GM13977 (cell line): ENCODE measurements around the gene SPATS2L.

ENCODE experiments used
- DNase-seq: peaks from one replicate; pipeline ENCODE4 v3.0.0; 2012; ENCODE audit warnings: low spot score
- CTCF ChIP-seq: IDR thresholded peaks from 2 replicates; pipeline ENCODE4 v1.5.1; 2012; ENCODE audit warnings: mild to moderate bottlenecking, control low read depth; ENCODE audit not compliant: insufficient read depth; ENCODE audit errors: extremely low read depth, missing control alignments
- in situ Hi-C: fragments of 300-500 bp; cut with MboI; formaldehyde crosslinking; loops from one replicate; pipeline ENCODE4 v1.12.0; 2022; ENCODE audit warnings: low sequenced_read_pairs, low pct_unique_long_range_greater_than_20kb, mixed read lengths, inconsistent platforms; ENCODE audit not compliant: unreplicated experiment

The SPATS2L gene

GRCh38 chr2:200438251-200438650, 131.8 kb downstream of the SPATS2L start:
- in situ Hi-C loops, result no loop called here
- no peak for DNase-seq
- TF ChIP-seq CTCF, result no peak

- in situ Hi-C loops, result no loop called here
- no peak for TF ChIP-seq CTCF
- DNase-seq, result no peak
Measured at GRCh38 chr2:200438846-200439245, 132.4 kb downstream of the SPATS2L start.

GRCh38 chr2:200439981-200440380, 133.5 kb downstream of the SPATS2L start:
- TF ChIP-seq CTCF, result no peak
- in situ Hi-C loops, result no loop called here
- no peak for DNase-seq

GRCh38 chr2:200442471-200442870, 136.0 kb downstream of the SPATS2L start:
- no peak for DNase-seq
- TF ChIP-seq CTCF, result no peak
- in situ Hi-C loops, result no loop called here

GRCh38 chr2:200443376-200443775, 136.9 kb downstream of the SPATS2L start:
- TF ChIP-seq CTCF, result no peak
- no peak for DNase-seq
- in situ Hi-C loops, result no loop called here

- no peak for TF ChIP-seq CTCF
- in situ Hi-C loops, result no loop called here
- no peak for DNase-seq
Measured at GRCh38 chr2:200443916-200444315, 137.4 kb downstream of the SPATS2L start.

GRCh38 chr2:200444530-200444929, 138.0 kb downstream of the SPATS2L start:
- no peak for TF ChIP-seq CTCF
- in situ Hi-C loops, result no loop called here
- DNase-seq, result no peak
